Measurements from ENCODE around the gene SEMA3E. TPM values are rescaled to one million over a fixed set of nuclear protein-coding genes. Genes with fewer than 3 reads are reported as not detected.

Gene SEMA3E
- total RNA-seq, 1 donor from 2014 or later: not detected

DNA sequence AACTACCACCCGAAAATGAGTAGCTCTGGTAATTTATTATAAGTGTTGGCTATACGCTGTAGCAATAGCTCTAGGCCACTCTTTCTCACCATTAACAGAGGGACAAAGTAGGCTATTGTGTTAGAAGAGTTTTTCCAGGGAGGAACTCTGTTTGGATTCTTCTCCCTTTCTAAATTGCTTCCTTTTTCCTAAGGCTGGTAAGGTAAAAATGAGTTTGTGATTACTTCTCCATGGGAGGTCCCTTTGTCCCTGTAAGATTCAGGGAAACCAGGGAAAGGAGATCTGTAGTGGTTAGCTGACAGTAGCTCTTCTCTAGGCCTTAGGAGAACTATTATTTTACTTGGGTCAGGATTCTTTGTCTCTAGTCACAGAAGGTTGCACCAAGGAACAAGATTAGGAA lies 23.2 kb upstream of the SEMA3E start:
- intact Hi-C loops (cut with micrococcal nuclease): no loop called here
- Mint-ChIP-seq H3K4me3 (no peak overlapping the region), H3K4me1 (ENCODE audit: low read depth) (no peaks in the 10 kb centered on the region), H3K27ac (no peak overlapping the region), H3K27me3 (ENCODE audit: insufficient read depth) (no peaks in the 10 kb centered on the region), H3K36me3 (ENCODE audit: low read depth) (no peaks in the 10 kb centered on the region), H3K9me3 (no peaks in the 10 kb centered on the region)
- no peak for DNase-seq (ENCODE audit: low spot score)

DNA sequence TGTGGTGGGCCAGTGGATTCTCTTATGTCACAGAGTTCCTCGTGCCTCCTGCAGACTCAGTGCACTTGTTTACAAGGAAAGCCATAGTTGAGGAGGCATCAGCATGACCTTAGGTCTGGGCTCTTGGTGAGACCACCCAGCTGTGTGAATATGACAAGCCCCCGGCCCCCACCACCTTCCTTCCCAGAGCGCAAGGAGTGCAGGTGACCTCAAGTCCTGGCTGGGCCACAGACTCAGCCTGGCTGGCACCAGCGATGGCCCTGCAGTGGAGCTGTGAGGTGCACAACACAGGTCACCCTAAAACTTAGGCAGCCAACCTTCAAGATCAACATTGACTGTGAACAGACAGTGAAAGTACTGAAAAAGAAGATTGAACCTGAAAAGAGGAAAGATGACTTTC lies 14.2 kb upstream of the SEMA3E start:
- Mint-ChIP-seq H3K36me3 (ENCODE audit: low read depth) (no peaks in the 10 kb centered on the region), H3K27me3 (ENCODE audit: insufficient read depth) (no peaks in the 10 kb centered on the region), H3K27ac (no peak overlapping the region), H3K9me3 (no peaks in the 10 kb centered on the region), H3K4me1 (ENCODE audit: low read depth) (no peaks in the 10 kb centered on the region), H3K4me3 (no peak overlapping the region)
- DNase-seq (ENCODE audit: low spot score): no peak
- intact Hi-C loops (cut with micrococcal nuclease): no loop called here

DNA sequence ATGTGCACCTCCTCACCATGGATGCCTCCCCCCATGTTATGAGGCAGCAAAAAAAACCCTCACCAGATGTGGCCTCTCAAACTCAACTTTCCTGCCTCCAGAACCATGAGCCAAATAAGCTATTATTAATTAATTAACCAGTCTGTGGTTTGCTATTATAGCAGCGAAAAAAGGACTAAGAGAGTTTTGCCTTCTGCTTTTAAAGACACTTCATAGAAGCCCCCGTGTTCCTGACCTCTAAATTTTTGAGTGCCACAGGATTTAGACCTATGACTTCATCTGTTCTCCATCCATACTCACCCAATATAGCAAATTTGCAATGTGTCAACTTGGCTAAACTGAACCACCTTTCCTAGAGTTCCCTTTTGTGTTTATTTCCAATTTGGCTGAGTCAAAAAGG lies 9.2 kb upstream of the SEMA3E start:
- no peaks in the 10 kb centered on the region for H3K4me1 Mint-ChIP-seq (ENCODE audit: low read depth)
- intact Hi-C loops (cut with micrococcal nuclease): loop anchor here (5.0 kb wide), 1 partner anchor 846 kb away; no protein-coding TSS in a partner anchor
- no peak overlapping the region for H3K4me3 Mint-ChIP-seq
- no peak for DNase-seq (ENCODE audit: low spot score)
- H3K27ac Mint-ChIP-seq: no peak overlapping the region
- H3K36me3 Mint-ChIP-seq (ENCODE audit: low read depth): no peaks in the 10 kb centered on the region
- peaks cover 1% of the 10 kb centered on the region for H3K27me3 Mint-ChIP-seq (ENCODE audit: insufficient read depth)
- no peaks in the 10 kb centered on the region for H3K9me3 Mint-ChIP-seq

DNA sequence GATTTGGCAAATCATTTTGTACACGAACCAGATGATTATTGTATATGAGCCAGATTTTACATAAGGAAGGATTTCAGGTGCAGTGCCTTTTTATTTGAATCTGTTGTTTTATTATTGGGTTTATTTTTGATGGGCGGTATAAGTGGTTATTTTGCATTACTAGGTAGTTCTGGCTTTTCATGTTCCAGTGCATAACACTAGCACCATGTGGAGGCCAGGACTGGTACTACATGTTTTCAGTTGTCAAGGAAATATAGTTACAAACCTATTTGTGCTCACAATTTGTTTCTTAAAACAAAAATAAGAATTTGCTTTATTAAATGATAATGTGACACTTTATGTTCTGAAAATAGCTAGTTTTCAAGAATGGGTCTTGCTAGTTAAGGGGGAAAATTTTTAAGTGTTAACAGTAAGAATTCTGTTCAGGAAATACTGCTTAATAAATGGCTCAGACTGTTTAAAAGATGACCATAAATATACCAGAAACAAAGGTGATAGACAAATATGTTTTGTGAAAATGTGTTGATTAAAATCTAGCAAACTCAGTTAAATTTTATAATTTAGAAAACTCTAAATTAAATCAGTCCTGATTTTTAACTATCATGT lies 7.1 kb upstream of the SEMA3E start:
- Mint-ChIP-seq H3K9me3 (no peaks in the 10 kb centered on the region), H3K4me1 (ENCODE audit: low read depth) (no peaks in the 10 kb centered on the region), H3K36me3 (ENCODE audit: low read depth) (no peaks in the 10 kb centered on the region), H3K27ac (no peak overlapping the region), H3K27me3 (ENCODE audit: insufficient read depth) (peaks cover 2% of the 10 kb centered on the region), H3K4me3 (no peak overlapping the region)
- intact Hi-C loops (cut with micrococcal nuclease): loop anchor here (1.0 to 5.0 kb wide), 2 partner anchors 245 to 844 kb away; no protein-coding TSS in a partner anchor
- no peak for DNase-seq (ENCODE audit: low spot score)

DNA sequence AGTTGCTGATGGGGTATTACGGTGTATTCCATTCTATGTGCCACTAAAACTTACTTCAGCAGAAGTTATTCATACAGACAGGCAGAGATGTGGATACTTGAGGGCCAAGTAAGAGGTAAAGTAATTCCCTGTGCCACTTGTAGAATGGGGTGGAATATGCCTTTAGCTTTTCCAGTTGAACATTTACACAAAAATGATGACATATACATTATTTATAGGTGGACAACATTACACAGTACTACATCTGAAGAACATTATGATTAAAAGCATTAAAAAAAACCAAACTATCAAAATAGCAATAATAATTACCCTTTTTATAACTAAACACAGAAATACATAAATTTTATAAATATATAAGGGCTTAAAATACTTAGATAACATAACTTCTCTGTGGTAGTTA lies 3.5 kb upstream of the SEMA3E start:
- intact Hi-C loops (cut with micrococcal nuclease): no loop called here
- H3K27ac Mint-ChIP-seq: no peak overlapping the region
- no peak for DNase-seq (ENCODE audit: low spot score)

DNA sequence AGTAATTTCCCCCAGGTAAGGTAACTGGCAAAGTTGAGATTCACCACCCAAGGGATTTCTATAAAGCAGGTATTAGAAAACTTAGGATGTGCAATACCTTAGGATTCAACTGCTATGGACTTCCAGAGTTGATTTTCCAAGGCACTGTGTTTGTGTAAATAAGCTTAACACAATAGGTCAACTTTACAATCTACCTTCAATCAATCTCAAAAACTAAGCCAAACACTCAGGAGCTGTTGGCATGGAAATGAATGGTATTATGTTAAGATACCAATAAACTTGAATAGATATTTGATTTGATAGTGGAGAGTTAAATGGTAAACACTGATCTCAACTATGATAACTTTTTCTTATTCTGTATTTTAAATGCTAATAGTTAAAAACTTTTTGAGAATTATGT lies 762 bp upstream of the SEMA3E start:
- Mint-ChIP-seq H3K27ac (no peak overlapping the region), H3K4me1 (ENCODE audit: low read depth) (peaks cover 7% of the 10 kb centered on the region), H3K4me3 (no peak overlapping the region), H3K27me3 (ENCODE audit: insufficient read depth) (peaks cover 12% of the 10 kb centered on the region), H3K36me3 (ENCODE audit: low read depth) (no peaks in the 10 kb centered on the region), H3K9me3 (no peaks in the 10 kb centered on the region)
- intact Hi-C loops (cut with micrococcal nuclease): no loop called here
- no peak for DNase-seq (ENCODE audit: low spot score)

More for the DNA sequence above, 3.5 kb upstream of the SEMA3E start:
- H3K4me1 Mint-ChIP-seq (ENCODE audit: low read depth): peaks cover 7% of the 10 kb centered on the region
- no peaks in the 10 kb centered on the region for H3K9me3 Mint-ChIP-seq
- no peak overlapping the region for H3K4me3 Mint-ChIP-seq
- no peaks in the 10 kb centered on the region for H3K36me3 Mint-ChIP-seq (ENCODE audit: low read depth)
- H3K27me3 Mint-ChIP-seq (ENCODE audit: insufficient read depth): peaks cover 12% of the 10 kb centered on the region

DNA sequence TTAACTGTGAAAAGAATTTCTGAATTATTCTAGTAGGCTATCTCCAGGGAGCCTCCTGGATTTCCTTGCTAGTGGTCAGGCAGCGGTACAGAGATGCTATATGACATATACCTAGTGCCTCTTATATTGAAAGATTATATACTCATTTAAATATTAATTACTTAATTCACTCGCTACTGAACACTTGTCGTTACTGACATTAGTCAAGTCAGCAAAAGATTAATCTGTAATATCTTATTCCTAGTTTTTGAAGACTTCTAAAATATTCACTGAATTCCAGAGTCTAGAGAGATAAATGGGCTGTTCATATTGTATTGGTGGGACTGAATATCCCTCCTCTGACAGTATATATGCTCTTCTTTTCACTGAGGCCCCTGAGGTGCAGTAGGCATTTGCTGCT lies 2.9 kb downstream of the SEMA3E start:
- H3K36me3 Mint-ChIP-seq (ENCODE audit: low read depth): no peaks in the 10 kb centered on the region
- H3K9me3 Mint-ChIP-seq: no peaks in the 10 kb centered on the region
- intact Hi-C loops (cut with micrococcal nuclease): no loop called here
- H3K4me1 Mint-ChIP-seq (ENCODE audit: low read depth): peaks cover 7% of the 10 kb centered on the region
- no peak overlapping the region for H3K4me3 Mint-ChIP-seq
- H3K27me3 Mint-ChIP-seq (ENCODE audit: insufficient read depth): peaks cover 12% of the 10 kb centered on the region
- H3K27ac Mint-ChIP-seq: no peak overlapping the region
- no peak for DNase-seq (ENCODE audit: low spot score)

DNA sequence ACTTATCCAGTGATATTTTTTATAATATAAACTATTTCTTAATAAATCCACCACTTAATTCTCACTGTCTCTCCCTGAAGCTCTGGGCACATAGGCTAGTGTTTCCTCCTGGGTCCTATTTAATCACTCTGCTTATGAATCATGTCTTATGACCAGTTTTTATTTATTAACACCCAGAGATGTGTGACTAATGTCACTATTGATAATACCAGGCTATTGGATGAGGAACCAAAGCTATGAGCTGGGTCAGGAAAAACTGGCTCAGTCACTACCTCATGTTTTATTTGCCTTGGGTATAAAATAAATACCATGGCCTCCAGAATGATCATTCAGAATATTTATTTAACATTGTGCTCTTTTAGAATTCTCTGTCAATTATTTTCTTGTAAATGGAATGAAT lies 5.2 kb downstream of the SEMA3E start:
- no peaks in the 10 kb centered on the region for H3K9me3 Mint-ChIP-seq
- no peak for DNase-seq (ENCODE audit: low spot score)
- H3K27ac Mint-ChIP-seq: no peak overlapping the region
- peaks cover 4% of the 10 kb centered on the region for H3K4me1 Mint-ChIP-seq (ENCODE audit: low read depth)
- peaks cover 6% of the 10 kb centered on the region for H3K27me3 Mint-ChIP-seq (ENCODE audit: insufficient read depth)
- H3K36me3 Mint-ChIP-seq (ENCODE audit: low read depth): no peaks in the 10 kb centered on the region
- intact Hi-C loops (cut with micrococcal nuclease): no loop called here
- H3K4me3 Mint-ChIP-seq: no peak overlapping the region

DNA sequence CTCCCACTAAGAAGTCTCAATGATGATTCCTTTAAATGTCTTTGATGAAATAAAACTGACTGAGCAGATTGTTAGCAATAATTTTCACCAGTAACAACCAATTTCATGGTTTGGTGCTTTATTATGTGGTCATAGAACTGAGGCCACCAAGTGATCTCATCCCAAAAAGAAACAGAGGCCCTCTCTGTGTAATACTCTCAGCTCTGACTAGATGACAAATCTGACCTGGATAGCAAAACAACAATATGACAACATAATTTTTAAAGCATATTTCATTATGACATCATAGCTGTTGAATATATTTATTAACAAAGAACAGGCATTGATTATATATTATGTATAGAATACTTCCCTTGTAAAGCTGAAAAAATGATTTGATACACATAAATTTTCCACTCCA lies 5.9 kb downstream of the SEMA3E start:
- no peak for DNase-seq (ENCODE audit: low spot score)
- intact Hi-C loops (cut with micrococcal nuclease): no loop called here
- H3K36me3 Mint-ChIP-seq (ENCODE audit: low read depth): no peaks in the 10 kb centered on the region
- H3K27me3 Mint-ChIP-seq (ENCODE audit: insufficient read depth): peaks cover 3% of the 10 kb centered on the region
- H3K9me3 Mint-ChIP-seq: no peaks in the 10 kb centered on the region
- no peak overlapping the region for H3K4me3 Mint-ChIP-seq
- H3K27ac Mint-ChIP-seq: no peak overlapping the region
- H3K4me1 Mint-ChIP-seq (ENCODE audit: low read depth): no peaks in the 10 kb centered on the region

DNA sequence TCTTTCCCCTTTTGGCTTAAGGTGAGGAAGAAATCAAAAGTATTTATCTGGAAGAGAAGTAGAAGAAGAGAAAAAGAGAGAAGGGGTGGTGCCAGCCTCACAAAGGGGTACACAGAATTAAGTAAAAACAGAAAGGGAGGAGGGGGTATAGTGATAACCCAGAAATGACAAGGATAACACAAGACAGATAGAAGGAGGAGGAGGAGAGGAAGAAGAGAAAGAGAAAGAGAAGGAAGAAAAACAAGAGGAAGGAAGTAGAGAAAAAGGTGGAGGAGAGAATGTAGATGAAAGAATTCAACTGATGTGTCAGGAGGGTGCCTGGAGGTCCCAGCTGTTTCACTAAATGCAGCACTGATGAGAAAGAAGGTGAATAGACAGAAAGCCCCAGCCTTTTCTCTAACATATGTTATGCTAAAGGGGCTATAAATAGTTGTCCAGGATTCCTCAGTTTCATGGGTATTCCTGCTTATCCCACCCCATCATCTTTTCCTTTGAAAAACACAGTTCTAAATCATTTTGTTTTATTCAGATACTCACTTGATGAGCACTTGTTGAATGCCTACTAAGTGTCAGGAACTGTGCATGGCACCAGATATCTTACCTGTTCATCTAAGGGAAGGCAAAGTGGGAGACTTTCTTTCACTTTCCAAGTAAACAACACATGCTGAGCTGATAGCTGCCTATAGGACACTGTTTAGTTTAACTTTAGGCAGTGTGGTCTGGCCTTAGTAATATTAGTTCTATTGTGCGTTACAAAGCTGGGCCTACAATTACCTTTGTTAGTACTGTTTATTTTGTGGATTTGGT lies 8.0 kb downstream of the SEMA3E start:
- Mint-ChIP-seq H3K27ac (no peak overlapping the region), H3K4me3 (no peak overlapping the region), H3K36me3 (ENCODE audit: low read depth) (no peaks in the 10 kb centered on the region), H3K9me3 (no peaks in the 10 kb centered on the region), H3K4me1 (ENCODE audit: low read depth) (no peaks in the 10 kb centered on the region), H3K27me3 (ENCODE audit: insufficient read depth) (no peaks in the 10 kb centered on the region)
- intact Hi-C loops (cut with micrococcal nuclease): no loop called here
- no peak for DNase-seq (ENCODE audit: low spot score)

DNA sequence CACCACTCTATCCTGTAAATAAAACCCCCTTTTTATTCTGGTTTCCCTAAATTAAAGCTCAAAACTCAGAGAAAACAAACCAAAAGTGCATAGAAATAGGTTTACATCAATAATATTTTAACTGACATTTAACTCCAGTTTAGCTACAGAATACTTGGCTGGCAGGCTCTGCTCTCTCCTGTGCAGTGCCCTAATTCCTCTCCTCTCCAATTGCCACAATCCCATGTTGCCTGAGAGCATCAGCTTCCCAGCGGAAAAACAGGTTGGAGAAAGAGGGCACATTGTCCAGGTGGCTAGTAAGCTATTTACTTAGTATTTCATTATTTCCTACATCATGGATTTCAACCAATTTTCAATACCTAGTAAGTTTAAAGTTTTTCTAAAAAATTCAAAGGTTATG lies 8.7 kb downstream of the SEMA3E start:
- no peak for DNase-seq (ENCODE audit: low spot score)
- H3K4me3 Mint-ChIP-seq: no peak overlapping the region
- intact Hi-C loops (cut with micrococcal nuclease): no loop called here
- no peaks in the 10 kb centered on the region for H3K9me3 Mint-ChIP-seq
- no peaks in the 10 kb centered on the region for H3K27me3 Mint-ChIP-seq (ENCODE audit: insufficient read depth)
- no peaks in the 10 kb centered on the region for H3K36me3 Mint-ChIP-seq (ENCODE audit: low read depth)
- H3K4me1 Mint-ChIP-seq (ENCODE audit: low read depth): no peaks in the 10 kb centered on the region
- H3K27ac Mint-ChIP-seq: no peak overlapping the region

DNA sequence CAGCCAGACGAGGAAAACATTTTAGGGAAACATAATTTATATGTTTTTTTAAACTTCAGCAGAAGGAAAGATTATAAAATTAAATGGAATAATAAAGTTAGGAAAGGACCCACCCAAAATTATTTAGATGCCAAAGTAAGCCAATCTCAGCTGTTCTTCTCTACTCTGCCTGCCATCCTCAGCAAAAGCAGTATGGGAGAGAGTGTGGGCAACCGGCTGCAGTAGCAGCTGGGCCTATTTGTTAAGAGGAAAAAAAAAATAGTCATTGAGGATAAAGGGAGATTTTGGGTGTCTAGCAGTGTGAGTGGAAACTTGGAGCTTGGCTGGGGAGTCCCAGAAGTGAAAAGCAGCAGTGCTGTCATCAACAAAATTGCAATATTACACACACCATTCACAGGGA lies 15.4 kb downstream of the SEMA3E start:
- H3K4me1 Mint-ChIP-seq (ENCODE audit: low read depth): no peaks in the 10 kb centered on the region
- H3K4me3 Mint-ChIP-seq: no peak overlapping the region
- no peaks in the 10 kb centered on the region for H3K36me3 Mint-ChIP-seq (ENCODE audit: low read depth)
- H3K27me3 Mint-ChIP-seq (ENCODE audit: insufficient read depth): no peaks in the 10 kb centered on the region
- intact Hi-C loops (cut with micrococcal nuclease): no loop called here
- no peak for DNase-seq (ENCODE audit: low spot score)
- no peaks in the 10 kb centered on the region for H3K9me3 Mint-ChIP-seq
- H3K27ac Mint-ChIP-seq: no peak overlapping the region

DNA sequence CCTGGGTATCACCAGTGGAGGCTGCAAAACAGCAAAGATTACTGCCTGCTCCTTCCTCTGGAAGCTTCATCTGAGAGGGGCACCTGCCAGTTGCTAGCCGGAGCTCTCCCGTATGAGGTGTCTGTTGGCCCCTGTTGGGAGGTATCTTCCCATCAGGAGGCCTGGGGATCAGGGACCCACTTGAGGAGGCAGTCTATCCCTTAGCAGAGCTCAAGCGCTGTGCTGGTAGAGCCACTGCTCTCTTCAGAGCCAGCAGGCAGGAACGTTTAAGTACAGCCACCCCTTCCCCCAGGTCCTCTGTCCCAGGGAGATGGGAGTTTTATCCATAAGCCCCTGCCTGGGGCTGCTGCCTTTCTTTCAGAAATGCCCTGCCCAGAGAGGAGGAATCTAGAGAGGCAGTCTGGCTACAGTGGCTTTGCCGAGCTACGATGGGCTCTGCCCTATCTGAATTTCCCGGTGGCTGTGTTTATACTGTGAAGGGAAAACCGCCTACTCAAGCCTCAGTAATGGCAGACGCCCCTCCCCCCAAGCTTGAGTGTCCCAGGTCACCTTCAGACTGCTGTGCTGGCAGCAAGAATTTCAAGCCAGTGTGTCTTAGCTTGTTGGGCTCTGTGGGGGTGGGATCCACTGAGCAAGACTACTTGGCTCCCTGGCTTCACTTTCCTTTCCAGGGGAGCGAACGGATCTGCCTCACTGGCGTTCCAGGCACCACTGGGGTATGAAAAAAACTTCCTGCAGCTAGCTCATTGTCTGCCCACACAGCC lies 19.6 kb downstream of the SEMA3E start:
- H3K27me3 Mint-ChIP-seq (ENCODE audit: insufficient read depth): no peaks in the 10 kb centered on the region
- no peaks in the 10 kb centered on the region for H3K4me1 Mint-ChIP-seq (ENCODE audit: low read depth)
- no peak for DNase-seq (ENCODE audit: low spot score)
- no peaks in the 10 kb centered on the region for H3K9me3 Mint-ChIP-seq
- intact Hi-C loops (cut with micrococcal nuclease): no loop called here
- no peak overlapping the region for H3K27ac Mint-ChIP-seq
- H3K36me3 Mint-ChIP-seq (ENCODE audit: low read depth): no peaks in the 10 kb centered on the region
- no peak overlapping the region for H3K4me3 Mint-ChIP-seq

Measured in activated T-helper 1 cell treated with anti-CD3 and anti-CD28 coated beads, Interleukin-12 subunit alpha, Interleukin-12 subunit beta, Interleukin-2, Interleukin-4 antibody, amounts not matched to agents 30 ng/mL and 10 ng/mL and 1 ng/mL, durations not matched to agents 14 hours and 24 hours and 36 hours (primary cell).